IMR-90 (cell line): ENCODE results near the gene PXYLP1. TPM values are rescaled to one million over a fixed set of nuclear protein-coding genes. Genes with fewer than 3 reads are reported as not detected.

Experiments
- ATAC-seq: fragments of 200-7000 bp; cut with Tn5 transposase; 2 replicates; pipeline ENCODE4 v1.9.1; 2020; ENCODE audit warnings: low read depth, mild to moderate bottlenecking, moderate library complexity
- BruUV-seq: library from RNA; stranded (reverse); fragments of 400-500 nt; replicated peaks from 2 replicates; lab custom pipeline; 2021; lab: Mats Ljungman, UMichigan
- CTCF ChIA-PET: fragments of 300-600 bp; formaldehyde crosslinking; extraction: SDS; loops from one replicate; lab custom pipeline; 2021; ENCODE audit warnings: antibody characterized with exemption; lab: Yijun Ruan, JAX
- POLR2A ChIA-PET: fragments of 300-600 bp; sonication (Branson Sonifier 250); formaldehyde crosslinking; loops from one replicate; lab custom pipeline; 2022; ENCODE audit warnings: antibody characterized with exemption; ENCODE audit not compliant: unreplicated experiment; lab: Charles Lee
- DNase-seq: peaks from one replicate; pipeline ENCODE4 v3.0.0; 2013
- H2AFZ ChIP-seq: replicated peaks from 2 replicates; pipeline ENCODE3; 2013; ENCODE audit warnings: low read length, mild to moderate bottlenecking; ENCODE audit not compliant: poor library complexity
- H2AK5ac ChIP-seq: 2 replicates; pipeline ENCODE4 v1.6.1; 2013; ENCODE audit warnings: low read depth, low read length, inconsistent platforms
- H2AK9ac ChIP-seq: replicated peaks from 2 replicates; pipeline ENCODE3; 2013; ENCODE audit warnings: mild to moderate bottlenecking, low read depth, low read length, moderate library complexity; ENCODE audit not compliant: poor library complexity
- H2BK120ac ChIP-seq: 2 replicates; pipeline ENCODE4 v1.6.1; 2013; ENCODE audit warnings: low read depth, low read length, inconsistent platforms
- H2BK15ac ChIP-seq: 3 replicates; pipeline ENCODE4 v1.6.1; 2013; ENCODE audit warnings: low read depth, low read length, inconsistent platforms
- H2BK20ac ChIP-seq: 2 replicates; pipeline ENCODE4 v1.6.1; 2013; ENCODE audit warnings: low read depth, mild to moderate bottlenecking, inconsistent platforms, low read length, moderate library complexity
- H2BK5ac ChIP-seq: 2 replicates; pipeline ENCODE4 v1.6.1; 2013; ENCODE audit warnings: mild to moderate bottlenecking, low read depth, low read length, inconsistent platforms; ENCODE audit not compliant: poor library complexity, severe bottlenecking
- H3K14ac ChIP-seq: replicated peaks from 2 replicates; pipeline ENCODE4 v1.6.1; 2013; ENCODE audit warnings: low read depth, low read length, inconsistent platforms
- H3K18ac ChIP-seq: 2 replicates; pipeline ENCODE4 v1.6.1; 2013; ENCODE audit warnings: low read depth, low read length, control low read depth
- H3K23ac ChIP-seq: 2 replicates; pipeline ENCODE4 v1.6.1; 2013; ENCODE audit warnings: low read depth, low read length, inconsistent platforms
- H3K27ac ChIP-seq: 2 replicates; pipeline ENCODE4 v1.5.1; 2013; ENCODE audit warnings: mild to moderate bottlenecking, control low read depth, low read length; ENCODE audit not compliant: insufficient read depth
- H3K27me3 ChIP-seq: 2 replicates; pipeline ENCODE4 v1.6.1; 2013; ENCODE audit warnings: low read length; ENCODE audit not compliant: control insufficient read depth, insufficient read depth
- H3K36me3 ChIP-seq: 2 replicates; pipeline ENCODE4 v1.6.1; 2013; ENCODE audit warnings: low read length, mixed read lengths; ENCODE audit not compliant: control insufficient read depth, insufficient read depth
- H3K4ac ChIP-seq: 2 replicates; pipeline ENCODE4 v1.6.1; 2013; ENCODE audit warnings: low read depth, low read length, inconsistent platforms
- H3K4me1 ChIP-seq: 2 replicates; pipeline ENCODE4 v1.6.1; 2013; ENCODE audit warnings: low read length, mixed read lengths; ENCODE audit not compliant: control insufficient read depth, insufficient read depth
- H3K4me2 ChIP-seq: 2 replicates; pipeline ENCODE4 v1.6.1; 2013; ENCODE audit warnings: low read depth, mild to moderate bottlenecking, control low read depth, low read length, moderate library complexity
- H3K4me3 ChIP-seq: 2 replicates; pipeline ENCODE4 v1.5.1; 2013; ENCODE audit warnings: low read depth, mild to moderate bottlenecking, control low read depth, low read length, moderate library complexity; ENCODE audit not compliant: insufficient read depth
- H3K56ac ChIP-seq: 2 replicates; pipeline ENCODE4 v1.6.1; 2013; ENCODE audit warnings: low read length, inconsistent platforms; ENCODE audit not compliant: insufficient read depth; ENCODE audit errors: extremely low read depth
- H3K79me1 ChIP-seq, 2 experiments: 2 replicates each; pipeline ENCODE4 v1.6.1; 2013; ENCODE audit warnings: low read length in 2 of 2, inconsistent platforms in 1 of 2, low read depth in 1 of 2
- H3K9ac ChIP-seq: 2 replicates; pipeline ENCODE4 v1.6.1; 2013; ENCODE audit warnings: low read depth, low read length, control low read depth
- H3K9me1 ChIP-seq: 2 replicates; pipeline ENCODE4 v1.6.1; 2013; ENCODE audit warnings: low read length, inconsistent platforms; ENCODE audit not compliant: insufficient read depth
- H3K9me3 ChIP-seq: 2 replicates; pipeline ENCODE4 v1.6.1; 2013; ENCODE audit warnings: low read length; ENCODE audit not compliant: control insufficient read depth, insufficient read depth
- H4K20me1 ChIP-seq: 2 replicates; pipeline ENCODE4 v1.6.1; 2013; ENCODE audit warnings: low read length, inconsistent platforms; ENCODE audit not compliant: insufficient read depth
- H4K5ac ChIP-seq: 2 replicates; pipeline ENCODE4 v1.6.1; 2013; ENCODE audit warnings: mild to moderate bottlenecking, low read depth, low read length, control low read depth
- H4K8ac ChIP-seq, 2 experiments: 2 replicates each; pipeline ENCODE4 v1.6.1; 2013; ENCODE audit warnings: low read depth in 2 of 2, low read length in 2 of 2, control low read depth in 1 of 2, inconsistent platforms in 1 of 2
- H4K91ac ChIP-seq: 2 replicates; pipeline ENCODE4 v1.6.1; 2013; ENCODE audit warnings: low read depth, low read length, inconsistent platforms; ENCODE audit not compliant: insufficient read depth
- RCOR1 ChIP-seq: IDR thresholded peaks from 2 replicates; pipeline ENCODE4 v1.6.1; 2012; ENCODE audit warnings: mild to moderate bottlenecking, low read length, improper control_type of control experiment; ENCODE audit not compliant: insufficient replicate concordance
- WGBS, 2 experiments: methylation state at CpG; one replicate each; pipeline versions ENCODE4 v1.1.5 to v1.1.7; 2013; ENCODE audit warnings: missing lambda C conversion rate in 2 of 2; ENCODE audit not compliant: insufficient read length in 1 of 2; ENCODE audit errors: extremely low coverage in 2 of 2; 5-methylcytosine and 5-hydroxymethylcytosine counted together
- dilution Hi-C: fragments of 300-500 bp; cut with HindIII; formaldehyde crosslinking; loops from one replicate; pipeline ENCODE4 v1.14.3; 2018; ENCODE audit warnings: low sequenced_read_pairs; ENCODE audit not compliant: unreplicated experiment
- in situ Hi-C: fragments of 300-500 bp; cut with MboI; formaldehyde crosslinking; loops from 3 replicates; pipeline ENCODE4 v1.14.3; 2019; ENCODE audit warnings: low sequenced_read_pairs, inconsistent platforms, mixed read lengths
- intact Hi-C: fragments of 100-400 bp; cut with micrococcal nuclease; formaldehyde crosslinking; loops from 2 replicates; pipeline ENCODE4 v1.10.0; 2022
- polyA plus RNA-seq, 3 experiments: library from polyadenylated mRNA; depleted of rRNA; stranded (reverse); fragments of >200 nt; gene quantifications; 2 replicates each; pipeline ENCODE4 v1.2.3, GENCODE V29; 2012; ENCODE audit warnings: low replicate concordance in 1 of 3
- total RNA-seq: library from RNA; depleted of rRNA; stranded (reverse); fragments of >200 nt; gene quantifications from 2 replicates; pipeline ENCODE4 v1.2.3, GENCODE V29; 2012

PXYLP1 gene
- total and polyA plus RNA-seq, 2 of the 4 experiments (the other 2 are of a cell fraction), result 11.7 to 15.6 TPM

DNA sequence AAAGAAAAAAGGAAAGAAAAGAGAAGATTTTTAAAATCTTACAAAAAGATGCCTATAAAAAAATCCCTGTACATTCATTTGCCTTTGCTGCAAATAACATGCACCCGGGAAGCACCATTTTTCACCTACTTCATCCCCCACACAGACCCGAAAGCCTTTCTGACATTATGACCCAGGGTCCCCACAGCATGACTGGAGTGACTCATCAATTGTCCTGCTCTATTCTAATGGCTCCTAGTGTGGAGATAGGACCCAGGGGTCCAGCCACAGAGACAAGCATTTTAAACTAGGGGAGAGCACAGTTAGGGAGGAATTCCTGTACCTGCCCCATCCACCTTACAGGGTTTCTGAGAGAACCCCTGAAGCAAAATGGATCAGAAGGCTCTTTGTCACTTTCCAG lies 14.7 kb upstream of the PXYLP1 start:
- H4K20me1 ChIP-seq, result no peaks in the 10 kb centered on the region
- peaks cover 29% of the 10 kb centered on the region for H3K27me3 ChIP-seq
- no peak overlapping the region for H3K56ac ChIP-seq
- no peak overlapping the region for H2AK5ac ChIP-seq
- in situ Hi-C loops (no loop called here), dilution Hi-C loops (no loop called here), intact Hi-C loops (no loop called here)
- no peak overlapping the region for H3K9ac ChIP-seq
- H3K4me2 ChIP-seq, result no peak overlapping the region
- H2BK20ac ChIP-seq, result no peak overlapping the region
- no peak overlapping the region for H3K23ac ChIP-seq
- 0 out of 2 replicates have a peak, but pooled peaks cover 5% of the 10 kb centered on the region for H3K9me3 ChIP-seq
- TF ChIP-seq RCOR1, result no peak
- H3K14ac ChIP-seq, result no peak overlapping the region
- ATAC-seq (no peak), DNase-seq (no peak)
- no peak overlapping the region for H2BK5ac ChIP-seq
- H3K4me1 ChIP-seq, result no peaks in the 10 kb centered on the region
- POLR2A ChIA-PET, result no interaction called here
- no peak overlapping the region for H3K4ac ChIP-seq
- no peak overlapping the region for H3K4me3 ChIP-seq
- no TSS peak for BruUV-seq
- no peak overlapping the region for H4K5ac ChIP-seq
- no peak overlapping the region for H2AFZ ChIP-seq
- H2AK9ac ChIP-seq, result no peak overlapping the region
- no CpG with 5 or more reads among the region's 2 CpGs for WGBS, 2 experiments
- H4K91ac ChIP-seq, result no peak overlapping the region
- H2BK15ac ChIP-seq, result no peak overlapping the region
- no peak overlapping the region for H3K18ac ChIP-seq
- CTCF ChIA-PET, result no interaction called here
- H3K36me3 ChIP-seq, result no peaks in the 10 kb centered on the region
- H3K9me1 ChIP-seq, result no peaks in the 10 kb centered on the region
- no peak overlapping the region for H2BK120ac ChIP-seq
- no peaks in the 10 kb centered on the region for H3K79me1 ChIP-seq
- no peak overlapping the region for H3K27ac ChIP-seq
- H4K8ac ChIP-seq, result no peak overlapping the region
